Activated CD8-positive, alpha-beta T cell treated with anti-CD3 and anti-CD28 coated beads, Interleukin-2, amount 10 ng/mL, durations not matched to agents 7 days and 5 days (primary cell): Measurements from ENCODE around the gene GREB1L. TPM values are rescaled to one million over a fixed set of nuclear protein-coding genes. Genes with fewer than 3 reads are reported as not detected.

ENCODE experiments used
- ATAC-seq: fragments of 150-1000 bp; cut with Tn5 transposase; one replicate; pipeline ENCODE4 v1.10.0; 2021; ENCODE audit warnings: moderate library complexity
- CTCF ChIA-PET: fragments of 350-600 bp; sonication (Branson Sonifier 250); formaldehyde crosslinking; loops from one replicate; lab custom pipeline; 2021; ENCODE audit warnings: antibody characterized with exemption; lab: Charles Lee
- POLR2A ChIA-PET: fragments of 350-600 bp; sonication (Branson Sonifier 250); formaldehyde crosslinking; loops from one replicate; lab custom pipeline; 2021; ENCODE audit warnings: antibody characterized with exemption; lab: Charles Lee
- DNase-seq: peaks from one replicate; pipeline ENCODE4 v3.0.0-alpha.2; 2020
- H3K27ac Mint-ChIP-seq: one replicate; pipeline ENCODE4 v1.8.0; 2021; ENCODE audit warnings: mild to moderate bottlenecking, mixed read lengths
- H3K27me3 Mint-ChIP-seq: one replicate; pipeline ENCODE4 v1.8.0; 2021; ENCODE audit warnings: low read depth, mixed read lengths
- H3K36me3 Mint-ChIP-seq: one replicate; pipeline ENCODE4 v1.8.0; 2021; ENCODE audit warnings: low read depth, mixed read lengths
- H3K4me1 Mint-ChIP-seq: one replicate; pipeline ENCODE4 v1.8.0; 2021; ENCODE audit warnings: low read depth, mixed read lengths
- H3K4me3 Mint-ChIP-seq: one replicate; pipeline ENCODE4 v1.8.0; 2021; ENCODE audit warnings: mild to moderate bottlenecking, mixed read lengths
- H3K9me3 Mint-ChIP-seq: one replicate; pipeline ENCODE4 v1.8.0; 2022; ENCODE audit warnings: mixed read lengths; ENCODE audit not compliant: insufficient read depth
- total RNA-seq, 2 experiments: library from RNA; stranded (reverse); gene quantifications; one replicate each; pipeline ENCODE4 v1.2.3, GENCODE V29; 2021

The GREB1L gene
- total RNA-seq, 2 experiments from 2014 or later, result not detected

- Mint-ChIP-seq H3K9me3 (no peaks in the 10 kb centered on the region), H3K4me3 (no peak overlapping the region), H3K4me1 (no peaks in the 10 kb centered on the region), H3K27me3 (peaks cover 17% of the 10 kb centered on the region), H3K27ac (no peak overlapping the region), H3K36me3 (no peaks in the 10 kb centered on the region)
- CTCF ChIA-PET, result interaction anchor here (1.0 kb wide), 1 partner anchor 302 kb away, joined by 3 read pairs; no protein-coding TSS in a partner anchor
- ATAC-seq (no peak), DNase-seq (no peak)
- POLR2A ChIA-PET, result no interaction called here
Observed at GRCh38 chr18:21443776-21444464, 201.9 kb downstream of the GREB1L start.

- DNase-seq (no peak), ATAC-seq (no peak)
- Mint-ChIP-seq H3K27me3 (peaks cover 19% of the 10 kb centered on the region), H3K4me1 (no peaks in the 10 kb centered on the region), H3K36me3 (no peaks in the 10 kb centered on the region), H3K9me3 (no peaks in the 10 kb centered on the region), H3K27ac (no peak overlapping the region), H3K4me3 (no peak overlapping the region)
- ChIA-PET POLR2A (no interaction called here), CTCF (interaction anchor here (1.0 to 2.7 kb wide), 2 partner anchors 250 to 303 kb away, joined by 3 to 14 read pairs; no protein-coding TSS in a partner anchor)
Observed at GRCh38 chr18:21444465-21445212, 202.6 kb downstream of the GREB1L start.

- POLR2A ChIA-PET, result no interaction called here
- Mint-ChIP-seq H3K27me3 (peaks cover 23% of the 10 kb centered on the region), H3K4me3 (no peak overlapping the region), H3K36me3 (no peaks in the 10 kb centered on the region), H3K27ac (no peak overlapping the region), H3K4me1 (no peaks in the 10 kb centered on the region), H3K9me3 (no peaks in the 10 kb centered on the region)
- no peak for DNase-seq
- CTCF ChIA-PET, result interaction anchor here (2.0 kb wide), 1 partner anchor 254 kb away, joined by 6 read pairs; no protein-coding TSS in a partner anchor
- no peak for ATAC-seq
Observed at GRCh38 chr18:21448299-21448698, 206.3 kb downstream of the GREB1L start.

- H3K27me3 Mint-ChIP-seq, result peaks cover 23% of the 10 kb centered on the region
- H3K9me3 Mint-ChIP-seq, result no peaks in the 10 kb centered on the region
- H3K4me1 Mint-ChIP-seq, result no peaks in the 10 kb centered on the region
- ChIA-PET POLR2A (no interaction called here), CTCF (interaction anchor here (2.0 kb wide), 1 partner anchor 255 kb away, joined by 6 read pairs; no protein-coding TSS in a partner anchor)
- H3K36me3 Mint-ChIP-seq, result no peaks in the 10 kb centered on the region
- no peak overlapping the region for H3K4me3 Mint-ChIP-seq
- no peak for DNase-seq
- ATAC-seq, result no peak
- H3K27ac Mint-ChIP-seq, result no peak overlapping the region
Observed at GRCh38 chr18:21449367-21450290, 207.6 kb downstream of the GREB1L start.

- POLR2A ChIA-PET, result no interaction called here
- Mint-ChIP-seq H3K27me3 (peaks cover 24% of the 10 kb centered on the region), H3K9me3 (no peaks in the 10 kb centered on the region), H3K4me1 (no peaks in the 10 kb centered on the region), H3K4me3 (no peak overlapping the region), H3K27ac (no peak overlapping the region), H3K36me3 (no peaks in the 10 kb centered on the region)
- DNase-seq (no peak), ATAC-seq (no peak)
- CTCF ChIA-PET, result no interaction called here
Observed at GRCh38 chr18:21450503-21450902, 208.5 kb downstream of the GREB1L start.

- CTCF ChIA-PET, result no interaction called here
- no peak overlapping the region for H3K27ac Mint-ChIP-seq
- H3K4me1 Mint-ChIP-seq, result no peaks in the 10 kb centered on the region
- no peaks in the 10 kb centered on the region for H3K36me3 Mint-ChIP-seq
- POLR2A ChIA-PET, result no interaction called here
- H3K4me3 Mint-ChIP-seq, result no peak overlapping the region
- no peak for ATAC-seq
- DNase-seq, result no peak
- peaks cover 24% of the 10 kb centered on the region for H3K27me3 Mint-ChIP-seq
- no peaks in the 10 kb centered on the region for H3K9me3 Mint-ChIP-seq
Observed at GRCh38 chr18:21450913-21451312, 208.9 kb downstream of the GREB1L start.

GRCh38 chr18:21451851-21452250, 209.8 kb downstream of the GREB1L start:
- ATAC-seq, result no peak
- peaks cover 24% of the 10 kb centered on the region for H3K27me3 Mint-ChIP-seq
- no peaks in the 10 kb centered on the region for H3K9me3 Mint-ChIP-seq
- DNase-seq, result no peak
- POLR2A ChIA-PET, result no interaction called here
- no peak overlapping the region for H3K27ac Mint-ChIP-seq
- no peaks in the 10 kb centered on the region for H3K4me1 Mint-ChIP-seq
- CTCF ChIA-PET, result no interaction called here
- no peaks in the 10 kb centered on the region for H3K36me3 Mint-ChIP-seq
- no peak overlapping the region for H3K4me3 Mint-ChIP-seq

GRCh38 chr18:21452276-21452780, 210.3 kb downstream of the GREB1L start:
- Mint-ChIP-seq H3K4me3 (no peak overlapping the region), H3K4me1 (no peaks in the 10 kb centered on the region), H3K9me3 (no peaks in the 10 kb centered on the region), H3K27ac (no peak overlapping the region), H3K36me3 (no peaks in the 10 kb centered on the region), H3K27me3 (peaks cover 24% of the 10 kb centered on the region)
- DNase-seq (no peak), ATAC-seq (no peak)
- CTCF ChIA-PET, result no interaction called here
- POLR2A ChIA-PET, result no interaction called here

- no peaks in the 10 kb centered on the region for H3K4me1 Mint-ChIP-seq
- ATAC-seq, result no peak
- H3K4me3 Mint-ChIP-seq, result no peak overlapping the region
Observed at GRCh38 chr18:21452796-21453510, 210.9 kb downstream of the GREB1L start.

GRCh38 chr18:21453511-21453901, 211.5 kb downstream of the GREB1L start:
- POLR2A ChIA-PET, result no interaction called here
- no peak overlapping the region for H3K27ac Mint-ChIP-seq
- no peak for DNase-seq
- ATAC-seq, result no peak
- no peak overlapping the region for H3K4me3 Mint-ChIP-seq
- no peaks in the 10 kb centered on the region for H3K4me1 Mint-ChIP-seq
- no peaks in the 10 kb centered on the region for H3K36me3 Mint-ChIP-seq
- CTCF ChIA-PET, result no interaction called here
- H3K9me3 Mint-ChIP-seq, result no peaks in the 10 kb centered on the region
- H3K27me3 Mint-ChIP-seq, result peaks cover 22% of the 10 kb centered on the region

More at GRCh38 chr18:21452796-21453510, 210.9 kb downstream of the GREB1L start:
- POLR2A ChIA-PET, result no interaction called here
- H3K9me3 Mint-ChIP-seq, result no peaks in the 10 kb centered on the region
- H3K27me3 Mint-ChIP-seq, result peaks cover 24% of the 10 kb centered on the region
- CTCF ChIA-PET, result no interaction called here
- H3K36me3 Mint-ChIP-seq, result no peaks in the 10 kb centered on the region
- DNase-seq, result no peak
- H3K27ac Mint-ChIP-seq, result no peak overlapping the region

GRCh38 chr18:21454725-21455124, 212.7 kb downstream of the GREB1L start:
- ChIA-PET CTCF (no interaction called here), POLR2A (no interaction called here)
- H3K36me3 Mint-ChIP-seq, result no peaks in the 10 kb centered on the region
- DNase-seq (no peak), ATAC-seq (no peak)
- H3K27ac Mint-ChIP-seq, result no peak overlapping the region
- H3K9me3 Mint-ChIP-seq, result no peaks in the 10 kb centered on the region
- H3K27me3 Mint-ChIP-seq, result peaks cover 14% of the 10 kb centered on the region
- H3K4me1 Mint-ChIP-seq, result no peaks in the 10 kb centered on the region
- H3K4me3 Mint-ChIP-seq, result no peak overlapping the region
